Measurements from ENCODE around the gene TMA7.

DNA sequence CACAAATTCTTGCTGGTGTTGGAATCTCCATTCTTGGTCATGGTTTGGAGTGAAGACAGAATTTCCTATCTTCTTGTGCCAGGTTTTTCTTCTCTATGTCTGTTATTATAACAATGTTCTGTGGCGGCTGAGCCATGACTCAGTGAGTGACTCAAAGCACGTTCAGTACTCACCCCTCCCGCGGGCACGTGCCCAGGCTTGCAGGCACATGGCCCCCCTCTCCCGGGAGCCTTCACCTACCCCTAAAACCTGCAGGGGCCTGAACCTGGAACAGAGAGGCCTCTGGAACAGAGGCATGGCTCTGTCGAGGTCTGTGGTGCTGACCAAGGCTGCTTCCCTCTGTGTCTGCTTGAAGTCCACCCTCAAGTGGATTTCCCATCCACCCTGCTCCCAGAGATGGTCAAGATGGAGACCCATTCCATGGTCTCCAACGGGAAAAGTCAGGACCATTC lies 37.8 kb upstream of the TMA7 start:
- TF ChIP-seq, protein P1, sequence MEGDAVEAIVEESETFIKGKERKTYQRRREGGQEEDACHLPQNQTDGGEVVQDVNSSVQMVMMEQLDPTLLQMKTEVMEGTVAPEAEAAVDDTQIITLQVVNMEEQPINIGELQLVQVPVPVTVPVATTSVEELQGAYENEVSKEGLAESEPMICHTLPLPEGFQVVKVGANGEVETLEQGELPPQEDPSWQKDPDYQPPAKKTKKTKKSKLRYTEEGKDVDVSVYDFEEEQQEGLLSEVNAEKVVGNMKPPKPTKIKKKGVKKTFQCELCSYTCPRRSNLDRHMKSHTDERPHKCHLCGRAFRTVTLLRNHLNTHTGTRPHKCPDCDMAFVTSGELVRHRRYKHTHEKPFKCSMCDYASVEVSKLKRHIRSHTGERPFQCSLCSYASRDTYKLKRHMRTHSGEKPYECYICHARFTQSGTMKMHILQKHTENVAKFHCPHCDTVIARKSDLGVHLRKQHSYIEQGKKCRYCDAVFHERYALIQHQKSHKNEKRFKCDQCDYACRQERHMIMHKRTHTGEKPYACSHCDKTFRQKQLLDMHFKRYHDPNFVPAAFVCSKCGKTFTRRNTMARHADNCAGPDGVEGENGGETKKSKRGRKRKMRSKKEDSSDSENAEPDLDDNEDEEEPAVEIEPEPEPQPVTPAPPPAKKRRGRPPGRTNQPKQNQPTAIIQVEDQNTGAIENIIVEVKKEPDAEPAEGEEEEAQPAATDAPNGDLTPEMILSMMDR (IDR thresholded peaks at IDR 0.05), result no peak
- TF ChIP-seq POLR2AphosphoS5 (IDR thresholded peaks at IDR 0.05), result peak; percentile 54 to 66 (median 56)
